Spleen (tissue), 7 donors: ENCODE data around the gene NDNF.

ENCODE experiments used
- CTCF ChIP-seq, 11 experiments: fragments of 200-600 bp in 7 of 11; fragments of 450-650 bp in 4 of 11; sonication (generic) in 4 of 11; IDR thresholded peaks in 8 of 11; conservative IDR thresholded peaks in 3 of 11; 1 replicate in 7 of 11; 2 replicates in 4 of 11; pipeline versions ENCODE4 v1.4.0 to v1.8.0; 2016 to 2021; ENCODE audit warnings: antibody characterized with exemption in 11 of 11, inconsistent platforms in 4 of 11, mild to moderate bottlenecking in 1 of 11
- POLR2A ChIP-seq, 3 donors: fragments of 450-650 bp; IDR thresholded peaks; one replicate each; pipeline ENCODE4 v1.5.1; 2017; ENCODE audit warnings: antibody characterized with exemption in 3 of 3, mild to moderate bottlenecking in 1 of 3
- POLR2AphosphoS5 ChIP-seq, 3 donors: sonication (generic); formaldehyde crosslinking; IDR thresholded peaks; one replicate each; pipeline ENCODE4 v1.5.1; 2017; ENCODE audit warnings: antibody characterized with exemption in 3 of 3
- donor health status: DM: no; HTN: no; CAD: no; lungs with moderate emphysema.
- donor health status: DM: no; HTN: no; CAD: no.
- donor health status: DM: no; HTN: no; CAD: no.

- TF ChIP-seq POLR2A (IDR thresholded peaks at IDR 0.05) (no peak), CTCF (IDR thresholded peaks at IDR 0.05 in 8 of 11, conservative IDR thresholded peaks at IDR 0.05 in 3 of 11) (no peak), POLR2AphosphoS5 (IDR thresholded peaks at IDR 0.05) (no peak)
Measured at GRCh38 chr4:121009578-121010478, 62.5 kb downstream of the NDNF start.
